Upper lobe of left lung (tissue), 6 donors: ENCODE measurements around the gene LDLRAD3. TPM values are rescaled to one million over a fixed set of nuclear protein-coding genes. Genes with fewer than 3 reads are reported as not detected.

Source experiments
- ATAC-seq, 2 donors: fragments of 200-7000 bp; cut with Tn5 transposase; one replicate each; pipeline ENCODE4 v1.9.1; 2022; ENCODE audit warnings: mild to moderate bottlenecking in 2 of 2, moderate library complexity in 2 of 2; ENCODE audit not compliant: low FRiP score in 2 of 2
- DNase-seq, 2 donors: peaks; one replicate each; pipeline ENCODE4 v3.0.0-alpha.2; 2019 to 2020
- H3K27ac ChIP-seq, 4 donors: fragments of 200-600 bp; sonication (generic); one replicate each; pipeline ENCODE4 v1.5.1; 2016 to 2019
- H3K27me3 ChIP-seq, 4 donors: fragments of 200-600 bp; sonication (generic); one replicate each; pipeline ENCODE4 v1.5.1; 2017 to 2019
- H3K36me3 ChIP-seq, 4 donors: fragments of 200-600 bp; sonication (generic); one replicate each; pipeline ENCODE4 v1.5.1; 2016 to 2019
- H3K4me1 ChIP-seq, 4 donors: fragments of 200-600 bp; sonication (generic); one replicate each; pipeline ENCODE4 v1.5.1; 2018 to 2019
- H3K4me3 ChIP-seq, 4 donors: fragments of 200-600 bp; sonication (generic); one replicate each; pipeline ENCODE4 v1.5.1; 2017 to 2019; ENCODE audit warnings: mild to moderate bottlenecking in 2 of 4, moderate library complexity in 1 of 4
- H3K9me3 ChIP-seq, 4 donors: fragments of 200-600 bp; sonication (generic); one replicate each; pipeline ENCODE4 v1.5.1; 2018 to 2019
- CTCF ChIP-seq, 6 experiments: fragments of 450-650 bp in 4 of 6; fragments of 200-600 bp in 2 of 6; sonication (generic) in 2 of 6; IDR thresholded peaks; one replicate each; pipeline ENCODE4 v1.5.1; 2016 to 2019; ENCODE audit warnings: antibody characterized with exemption in 6 of 6
- EP300 ChIP-seq, 4 donors: sonication (generic); formaldehyde crosslinking; IDR thresholded peaks; one replicate each; pipeline ENCODE4 v1.5.1; 2017; ENCODE audit warnings: antibody characterized with exemption in 4 of 4, control low read depth in 2 of 4
- POLR2A ChIP-seq, 4 donors: fragments of 450-650 bp; IDR thresholded peaks; one replicate each; pipeline ENCODE4 v1.5.1; 2016 to 2017; ENCODE audit warnings: antibody characterized with exemption in 4 of 4, mild to moderate bottlenecking in 2 of 4
- POLR2AphosphoS5 ChIP-seq, 2 donors: sonication (generic); formaldehyde crosslinking; IDR thresholded peaks; one replicate each; pipeline ENCODE4 v1.5.1; 2017; ENCODE audit warnings: antibody characterized with exemption in 2 of 2
- WGBS, 2 donors: methylation state at CpG; one replicate each; pipeline ENCODE4 v1.1.5; 2017 to 2018; 5-methylcytosine and 5-hydroxymethylcytosine counted together
- total RNA-seq, 6 donors: library from RNA; depleted of rRNA in 4 of 6; stranded (reverse); fragments of >200 nt in 4 of 6; gene quantifications; one replicate each; pipeline versions ENCODE4 v1.1.0 to v1.2.1, GENCODE V29; 2016 to 2021
- donor health status: DM: no; HTN: no; CAD: no; lungs with moderate emphysema.
- donor health status: DM: no; HTN: yes; CAD: no; lungs with severe emphysema.

The LDLRAD3 gene
- total RNA-seq, 6 donors from 2014 or later: 4.4 to 16.8 (median 7.4) TPM

- H3K4me1 ChIP-seq: no peaks in the 10 kb centered on the region
- no peak for DNase-seq
Measured at GRCh38 chr11:36238881-36239280, 295.0 kb downstream of the LDLRAD3 start.

GRCh38 chr11:36239636-36240035 is 295.8 kb downstream of the LDLRAD3 start:
- H3K4me3 ChIP-seq: no peak overlapping the region
- DNase-seq (no peak), ATAC-seq (no peak)
- no peaks in the 10 kb centered on the region for H3K9me3 ChIP-seq
- H3K36me3 ChIP-seq: no peaks in the 10 kb centered on the region
- H3K27ac ChIP-seq: no peak overlapping the region
- H3K4me1 ChIP-seq: no peaks in the 10 kb centered on the region
- 95% methylated on average over 2 to 3 of the region's 3 CpGs for WGBS, 2 donors
- no peak for TF ChIP-seq POLR2AphosphoS5 (IDR thresholded peaks at IDR 0.05)
- no peak for TF ChIP-seq CTCF (IDR thresholded peaks at IDR 0.05)
- no peak for TF ChIP-seq EP300 (IDR thresholded peaks at IDR 0.05)
- TF ChIP-seq POLR2A (IDR thresholded peaks at IDR 0.05): no peak
- no peaks in the 10 kb centered on the region for H3K27me3 ChIP-seq

More at GRCh38 chr11:36238881-36239280, 295.0 kb downstream of the LDLRAD3 start:
- TF ChIP-seq CTCF (IDR thresholded peaks at IDR 0.05) (no peak), EP300 (IDR thresholded peaks at IDR 0.05) (no peak), POLR2A (IDR thresholded peaks at IDR 0.05) (no peak), POLR2AphosphoS5 (IDR thresholded peaks at IDR 0.05) (no peak)
- no peak for ATAC-seq
- no peaks in the 10 kb centered on the region for H3K9me3 ChIP-seq
- no peak overlapping the region for H3K27ac ChIP-seq
- 74 to 78% methylated on average over 1 of the region's 1 CpG for WGBS, 2 donors
- no peaks in the 10 kb centered on the region for H3K36me3 ChIP-seq
- no peaks in the 10 kb centered on the region for H3K27me3 ChIP-seq
- no peak overlapping the region for H3K4me3 ChIP-seq

GRCh38 chr11:36240173-36240572 is 296.3 kb downstream of the LDLRAD3 start:
- TF ChIP-seq EP300 (IDR thresholded peaks at IDR 0.05) (no peak), POLR2A (IDR thresholded peaks at IDR 0.05) (no peak), POLR2AphosphoS5 (IDR thresholded peaks at IDR 0.05) (no peak)
- Histone ChIP-seq H3K36me3 (no peaks in the 10 kb centered on the region), H3K4me1 (no peaks in the 10 kb centered on the region), H3K27ac (no peak overlapping the region), H3K9me3 (no peaks in the 10 kb centered on the region), H3K27me3 (no peaks in the 10 kb centered on the region), H3K4me3 (no peak overlapping the region)
- 73 to 74% methylated on average over 4 of the region's 4 CpGs for WGBS, 2 donors
- DNase-seq: no peak
- no peak for ATAC-seq

- H3K36me3 ChIP-seq: no peaks in the 10 kb centered on the region
- WGBS, 2 donors: 96 to 97% methylated on average over 4 of the region's 4 CpGs
- H3K27ac ChIP-seq: no peak overlapping the region
- TF ChIP-seq POLR2AphosphoS5 (IDR thresholded peaks at IDR 0.05) (no peak), CTCF (IDR thresholded peaks at IDR 0.05) (no peak), EP300 (IDR thresholded peaks at IDR 0.05) (no peak)
- no peaks in the 10 kb centered on the region for H3K27me3 ChIP-seq
- H3K4me1 ChIP-seq: no peaks in the 10 kb centered on the region
- no peak for ATAC-seq
- no peak for DNase-seq
- H3K4me3 ChIP-seq: no peak overlapping the region
- no peaks in the 10 kb centered on the region for H3K9me3 ChIP-seq
Measured at GRCh38 chr11:36240801-36241200, 296.9 kb downstream of the LDLRAD3 start.

GRCh38 chr11:36241497-36241896 is 297.6 kb downstream of the LDLRAD3 start:
- ATAC-seq (peak in 1 of 2 donors; percentile 25), DNase-seq (no peak)
- 76 to 77% methylated on average over 1 of the region's 1 CpG for WGBS, 2 donors
- Histone ChIP-seq H3K9me3 (no peaks in the 10 kb centered on the region), H3K4me3 (no peak overlapping the region), H3K4me1 (no peaks in the 10 kb centered on the region), H3K27me3 (no peaks in the 10 kb centered on the region), H3K36me3 (no peaks in the 10 kb centered on the region), H3K27ac (no peak overlapping the region)
- TF ChIP-seq POLR2A (IDR thresholded peaks at IDR 0.05) (no peak), EP300 (IDR thresholded peaks at IDR 0.05) (no peak), CTCF (IDR thresholded peaks at IDR 0.05) (no peak), POLR2AphosphoS5 (IDR thresholded peaks at IDR 0.05) (no peak)
